ENCODE data around the gene SENP6.

SENP6 gene

GRCh38 chr6:75618437-75618836 lies 16.8 kb downstream of the SENP6 start:
- H2BK120ac ChIP-seq (ENCODE audit: low read depth, low read length), result no peak overlapping the region
- H3K9ac ChIP-seq (ENCODE audit: low read length), result no peak overlapping the region
- no peaks in the 10 kb centered on the region for H3K9me3 ChIP-seq (ENCODE audit: control insufficient read depth, low read length)
- peaks cover 2% of the 10 kb centered on the region for H3K4me1 ChIP-seq (ENCODE audit: control insufficient read depth, insufficient read depth, low read depth, low read length)
- H2BK12ac ChIP-seq (ENCODE audit: low read length in 2 of 2), result no peak overlapping the region
- H3K4me2 ChIP-seq (ENCODE audit: low read length, poor library complexity, severe bottlenecking), result no peak overlapping the region
- no peak for DNase-seq
- no peak overlapping the region for H3K23ac ChIP-seq (ENCODE audit: low read length in 2 of 2)
- no peak overlapping the region for H2BK15ac ChIP-seq (ENCODE audit: low read depth, poor library complexity, severe bottlenecking)
- no peak overlapping the region for H3K27ac ChIP-seq (ENCODE audit: low read length, poor library complexity, severe bottlenecking)
- H3K79me1 ChIP-seq (replicated peaks; ENCODE audit: low read length, poor library complexity, severe bottlenecking), result no peaks in the 10 kb centered on the region
- H3K4me3 ChIP-seq (ENCODE audit: insufficient read depth in 1 of 2, low read depth in 1 of 2, low read length in 2 of 2), result no peak overlapping the region
- peaks cover 0 to 15% of the 10 kb centered on the region in 2 experiments for H3K36me3 ChIP-seq (ENCODE audit: control insufficient read depth in 1 of 2, insufficient read depth in 2 of 2, low read depth in 1 of 2, low read length in 2 of 2)
- H3K27me3 ChIP-seq (ENCODE audit: control insufficient read depth in 1 of 2, insufficient read depth in 1 of 2, low read length in 2 of 2), result no peaks in the 10 kb centered on the region
- no peak overlapping the region for H2BK5ac ChIP-seq (ENCODE audit: low read depth, low read length, poor library complexity, severe bottlenecking)
- no peak overlapping the region for H3K4ac ChIP-seq (ENCODE audit: low read depth in 1 of 2, low read length in 2 of 2)
- H2AK5ac ChIP-seq (ENCODE audit: low read length, severe bottlenecking), result no peak overlapping the region
- no peak overlapping the region for H3K18ac ChIP-seq (ENCODE audit: low read depth in 1 of 2, low read length in 2 of 2)
- no peak overlapping the region for H2AFZ ChIP-seq (ENCODE audit: low read depth, low read length)
- H3K14ac ChIP-seq (ENCODE audit: low read length in 2 of 2), result no peak overlapping the region
- no peak overlapping the region for H4K91ac ChIP-seq (ENCODE audit: low read length)
- H4K8ac ChIP-seq (ENCODE audit: low read length), result no peak overlapping the region
- WGBS, result no CpG with 5 or more reads among the region's 1 CpG

GRCh38 chr6:75619230-75619899 lies 17.7 kb downstream of the SENP6 start:
- no peak for DNase-seq
- 96% methylated on average over 5 of the region's 5 CpGs for WGBS
- H3K18ac ChIP-seq (ENCODE audit: low read depth in 1 of 2, low read length in 2 of 2), result no peak overlapping the region

GRCh38 chr6:75620381-75621304 lies 19.0 kb downstream of the SENP6 start:
- H3K9me3 ChIP-seq (ENCODE audit: control insufficient read depth, low read length), result no peaks in the 10 kb centered on the region
- no peak overlapping the region for H4K91ac ChIP-seq (ENCODE audit: low read length)
- H3K9ac ChIP-seq (ENCODE audit: low read length), result no peak overlapping the region
- no peak overlapping the region for H2AFZ ChIP-seq (ENCODE audit: low read depth, low read length)
- no peak overlapping the region for H2BK12ac ChIP-seq (ENCODE audit: low read length in 2 of 2)
- no peaks in the 10 kb centered on the region for H3K4me1 ChIP-seq (ENCODE audit: control insufficient read depth, insufficient read depth, low read depth, low read length)
- H2BK5ac ChIP-seq (ENCODE audit: low read depth, low read length, poor library complexity, severe bottlenecking), result no peak overlapping the region
- H2BK120ac ChIP-seq (ENCODE audit: low read depth, low read length), result no peak overlapping the region
- H4K8ac ChIP-seq (ENCODE audit: low read length), result no peak overlapping the region
- no peak overlapping the region for H3K4me3 ChIP-seq (ENCODE audit: insufficient read depth in 1 of 2, low read depth in 1 of 2, low read length in 2 of 2)
- H2BK15ac ChIP-seq (ENCODE audit: low read depth, poor library complexity, severe bottlenecking), result no peak overlapping the region
- H3K18ac ChIP-seq (ENCODE audit: low read depth in 1 of 2, low read length in 2 of 2), result no peak overlapping the region
- no peak overlapping the region for H2AK5ac ChIP-seq (ENCODE audit: low read length, severe bottlenecking)
- no peak overlapping the region for H3K23ac ChIP-seq (ENCODE audit: low read length in 2 of 2)
- no peak overlapping the region for H3K14ac ChIP-seq (ENCODE audit: low read length in 2 of 2)
- no peak overlapping the region for H3K27ac ChIP-seq (ENCODE audit: low read length, poor library complexity, severe bottlenecking)
- no peak overlapping the region for H3K4ac ChIP-seq (ENCODE audit: low read depth in 1 of 2, low read length in 2 of 2)
- H3K27me3 ChIP-seq (ENCODE audit: control insufficient read depth in 1 of 2, insufficient read depth in 1 of 2, low read length in 2 of 2), result no peaks in the 10 kb centered on the region
- H3K79me1 ChIP-seq (replicated peaks; ENCODE audit: low read length, poor library complexity, severe bottlenecking), result no peaks in the 10 kb centered on the region
- WGBS, result 94% methylated on average over 4 of the region's 7 CpGs
- H3K4me2 ChIP-seq (ENCODE audit: low read length, poor library complexity, severe bottlenecking), result no peak overlapping the region
- peaks cover 5 to 36% of the 10 kb centered on the region in 2 experiments for H3K36me3 ChIP-seq (ENCODE audit: control insufficient read depth in 1 of 2, insufficient read depth in 2 of 2, low read depth in 1 of 2, low read length in 2 of 2)
- no peak for DNase-seq

More at GRCh38 chr6:75619230-75619899, 17.7 kb downstream of the SENP6 start:
- H3K4me3 ChIP-seq (ENCODE audit: insufficient read depth in 1 of 2, low read depth in 1 of 2, low read length in 2 of 2), result no peak overlapping the region
- no peak overlapping the region for H3K4me2 ChIP-seq (ENCODE audit: low read length, poor library complexity, severe bottlenecking)
- no peak overlapping the region for H2AFZ ChIP-seq (ENCODE audit: low read depth, low read length)
- no peak overlapping the region for H2BK5ac ChIP-seq (ENCODE audit: low read depth, low read length, poor library complexity, severe bottlenecking)
- no peak overlapping the region for H2BK12ac ChIP-seq (ENCODE audit: low read length in 2 of 2)
- no peak overlapping the region for H2BK15ac ChIP-seq (ENCODE audit: low read depth, poor library complexity, severe bottlenecking)
- no peak overlapping the region for H3K23ac ChIP-seq (ENCODE audit: low read length in 2 of 2)
- no peaks in the 10 kb centered on the region for H3K27me3 ChIP-seq (ENCODE audit: control insufficient read depth in 1 of 2, insufficient read depth in 1 of 2, low read length in 2 of 2)
- H3K14ac ChIP-seq (ENCODE audit: low read length in 2 of 2), result no peak overlapping the region
- no peak overlapping the region for H4K91ac ChIP-seq (ENCODE audit: low read length)
- H4K8ac ChIP-seq (ENCODE audit: low read length), result no peak overlapping the region
- peaks cover 2% of the 10 kb centered on the region for H3K4me1 ChIP-seq (ENCODE audit: control insufficient read depth, insufficient read depth, low read depth, low read length)
- H3K9me3 ChIP-seq (ENCODE audit: control insufficient read depth, low read length), result no peaks in the 10 kb centered on the region
- H3K36me3 ChIP-seq (ENCODE audit: control insufficient read depth in 1 of 2, insufficient read depth in 2 of 2, low read depth in 1 of 2, low read length in 2 of 2), result peaks cover 0 to 24% of the 10 kb centered on the region in 2 experiments
- no peak overlapping the region for H3K27ac ChIP-seq (ENCODE audit: low read length, poor library complexity, severe bottlenecking)
- H2BK120ac ChIP-seq (ENCODE audit: low read depth, low read length), result no peak overlapping the region
- H3K4ac ChIP-seq (ENCODE audit: low read depth in 1 of 2, low read length in 2 of 2), result no peak overlapping the region
- H3K9ac ChIP-seq (ENCODE audit: low read length), result no peak overlapping the region
- no peaks in the 10 kb centered on the region for H3K79me1 ChIP-seq (replicated peaks; ENCODE audit: low read length, poor library complexity, severe bottlenecking)
- H2AK5ac ChIP-seq (ENCODE audit: low read length, severe bottlenecking), result no peak overlapping the region

- no peaks in the 10 kb centered on the region for H3K9me3 ChIP-seq (ENCODE audit: control insufficient read depth, low read length)
- no peak overlapping the region for H2AK5ac ChIP-seq (ENCODE audit: low read length, severe bottlenecking)
- no peak overlapping the region for H3K14ac ChIP-seq (ENCODE audit: low read length in 2 of 2)
- H3K4me1 ChIP-seq (ENCODE audit: control insufficient read depth, insufficient read depth, low read depth, low read length), result no peaks in the 10 kb centered on the region
- no peak overlapping the region for H3K23ac ChIP-seq (ENCODE audit: low read length in 2 of 2)
- H3K4ac ChIP-seq (ENCODE audit: low read depth in 1 of 2, low read length in 2 of 2), result no peak overlapping the region
- H3K9ac ChIP-seq (ENCODE audit: low read length), result no peak overlapping the region
- H2AFZ ChIP-seq (ENCODE audit: low read depth, low read length), result no peak overlapping the region
- no peak overlapping the region for H4K8ac ChIP-seq (ENCODE audit: low read length)
- no peak overlapping the region for H3K27ac ChIP-seq (ENCODE audit: low read length, poor library complexity, severe bottlenecking)
- H2BK5ac ChIP-seq (ENCODE audit: low read depth, low read length, poor library complexity, severe bottlenecking), result no peak overlapping the region
- H3K36me3 ChIP-seq (ENCODE audit: control insufficient read depth in 1 of 2, insufficient read depth in 2 of 2, low read depth in 1 of 2, low read length in 2 of 2), result peaks cover 5 to 43% of the 10 kb centered on the region in 2 experiments
- H2BK120ac ChIP-seq (ENCODE audit: low read depth, low read length), result no peak overlapping the region
- H3K27me3 ChIP-seq (ENCODE audit: control insufficient read depth in 1 of 2, insufficient read depth in 1 of 2, low read length in 2 of 2), result no peaks in the 10 kb centered on the region
- no peak overlapping the region for H3K18ac ChIP-seq (ENCODE audit: low read depth in 1 of 2, low read length in 2 of 2)
- H2BK12ac ChIP-seq (ENCODE audit: low read length in 2 of 2), result no peak overlapping the region
- DNase-seq, result no peak
- no peak overlapping the region for H2BK15ac ChIP-seq (ENCODE audit: low read depth, poor library complexity, severe bottlenecking)
- H3K4me2 ChIP-seq (ENCODE audit: low read length, poor library complexity, severe bottlenecking), result no peak overlapping the region
- no peaks in the 10 kb centered on the region for H3K79me1 ChIP-seq (replicated peaks; ENCODE audit: low read length, poor library complexity, severe bottlenecking)
- no peak overlapping the region for H4K91ac ChIP-seq (ENCODE audit: low read length)
- H3K4me3 ChIP-seq (ENCODE audit: insufficient read depth in 1 of 2, low read depth in 1 of 2, low read length in 2 of 2), result no peak overlapping the region
These were observed 20.2 kb downstream of the SENP6 start for GRCh38 chr6:75621846-75622245.
